Urinary bladder (tissue), 4 donors: ENCODE measurements around the gene PIP4K2B. TPM values are rescaled to one million over a fixed set of nuclear protein-coding genes. Genes with fewer than 3 reads are reported as not detected.

Experiments used
- DNase-seq: peaks from one replicate; pipeline ENCODE4 v3.0.0-alpha.2; 2015; ENCODE audit errors: extremely low spot score
- H3K27ac ChIP-seq: one replicate; pipeline ENCODE4 v1.5.1; 2013; ENCODE audit warnings: low read depth, mild to moderate bottlenecking, moderate library complexity
- H3K36me3 ChIP-seq: one replicate; pipeline ENCODE4 v1.6.1; 2013; ENCODE audit warnings: mild to moderate bottlenecking, moderate library complexity; ENCODE audit not compliant: insufficient read depth
- H3K4me1 ChIP-seq: one replicate; pipeline ENCODE4 v1.6.1; 2013; ENCODE audit warnings: mild to moderate bottlenecking, moderate library complexity; ENCODE audit not compliant: insufficient read depth
- H3K4me3 ChIP-seq: one replicate; pipeline ENCODE4 v1.5.1; 2013; ENCODE audit warnings: low read depth, low read length
- WGBS: extraction: QIAGEN DNeasy Blood & Tissue Kit; methylation state at CpG from one replicate; pipeline ENCODE4 v1.1.7; 2013; 5-methylcytosine and 5-hydroxymethylcytosine counted together
- polyA plus RNA-seq: library from polyadenylated mRNA; stranded (reverse); fragments of 200-250 nt; gene quantifications from one replicate; pipeline ENCODE4 v1.2.3, GENCODE V29; 2013
- total RNA-seq: library from RNA; depleted of rRNA; stranded (reverse); fragments of >200 nt; gene quantifications from one replicate; pipeline ENCODE4 v1.2.3, GENCODE V29; 2014
- donor health status: healthy with polysubstance abuse.
- donor health status: healthy.

Gene PIP4K2B
- total and polyA plus RNA-seq, 2 donors: 35.8 to 47.0 TPM

DNA sequence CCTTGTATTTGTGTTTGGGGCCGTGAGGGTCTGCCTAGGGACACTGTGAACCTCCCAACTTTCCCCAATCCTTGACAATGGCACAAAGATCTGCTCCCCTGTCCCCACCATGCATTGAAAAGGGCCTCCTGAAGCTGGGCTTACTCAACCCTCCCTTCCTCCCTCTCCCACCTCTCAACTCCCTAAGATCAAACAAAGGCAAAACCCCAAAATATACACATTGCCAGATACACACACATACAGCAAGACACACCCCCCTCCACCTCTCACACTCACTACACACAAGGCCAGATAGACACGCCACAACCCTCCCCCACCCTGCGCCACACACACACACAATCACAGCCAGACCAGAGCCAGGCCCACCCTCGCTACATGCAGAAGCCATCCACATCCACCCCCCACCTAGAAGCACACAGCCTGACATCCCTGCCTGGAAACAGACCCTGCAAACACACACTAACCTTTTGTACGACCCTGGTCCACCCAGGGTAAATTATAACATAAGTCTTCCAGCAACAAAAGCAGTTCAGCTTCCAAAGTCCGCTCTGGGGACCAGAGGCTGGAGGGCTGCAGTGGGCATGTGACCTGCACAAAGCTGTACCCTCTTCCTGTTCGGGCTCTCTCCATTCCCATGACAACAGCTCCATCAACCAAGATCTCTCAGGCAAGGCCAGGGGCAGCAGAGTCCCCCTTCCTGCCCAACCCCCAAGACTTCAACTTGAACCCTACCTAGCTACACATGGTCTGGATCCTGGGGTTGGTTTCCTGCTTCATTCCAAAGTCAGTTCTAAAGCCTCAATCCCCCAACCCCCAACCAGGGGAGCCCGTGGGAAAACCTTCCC is 53.1 kb downstream of the PIP4K2B start:
- H3K4me3 ChIP-seq: peak overlapping the region; percentile 67
- H3K27ac ChIP-seq: no peak overlapping the region
- DNase-seq: no peak
- WGBS: 46% methylated on average over 8 of the region's 8 CpGs
- H3K4me1 ChIP-seq: peaks cover 1% of the 10 kb centered on the region
- no peaks in the 10 kb centered on the region for H3K36me3 ChIP-seq

DNA sequence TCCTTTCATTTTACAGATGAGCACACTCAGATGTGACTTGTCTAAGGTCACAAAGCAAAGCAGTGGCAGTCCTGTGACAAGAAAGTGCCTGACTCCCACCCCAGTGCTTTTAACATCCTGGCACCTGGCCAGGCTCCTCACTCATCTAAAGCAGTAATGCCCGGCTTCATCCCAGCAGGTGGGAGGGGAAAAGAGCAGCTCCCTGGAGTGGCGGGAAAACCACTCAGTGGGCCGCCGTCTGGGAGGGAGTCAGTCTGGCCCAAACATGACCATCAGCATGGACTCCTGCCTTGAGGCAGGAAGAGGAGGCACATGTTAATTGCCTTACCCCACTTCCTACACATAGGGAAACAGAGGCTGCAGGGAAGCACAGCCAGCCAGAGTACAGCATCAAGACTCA is 53.8 kb downstream of the PIP4K2B start:
- no peak for DNase-seq
- H3K4me1 ChIP-seq: peaks cover 1% of the 10 kb centered on the region

DNA sequence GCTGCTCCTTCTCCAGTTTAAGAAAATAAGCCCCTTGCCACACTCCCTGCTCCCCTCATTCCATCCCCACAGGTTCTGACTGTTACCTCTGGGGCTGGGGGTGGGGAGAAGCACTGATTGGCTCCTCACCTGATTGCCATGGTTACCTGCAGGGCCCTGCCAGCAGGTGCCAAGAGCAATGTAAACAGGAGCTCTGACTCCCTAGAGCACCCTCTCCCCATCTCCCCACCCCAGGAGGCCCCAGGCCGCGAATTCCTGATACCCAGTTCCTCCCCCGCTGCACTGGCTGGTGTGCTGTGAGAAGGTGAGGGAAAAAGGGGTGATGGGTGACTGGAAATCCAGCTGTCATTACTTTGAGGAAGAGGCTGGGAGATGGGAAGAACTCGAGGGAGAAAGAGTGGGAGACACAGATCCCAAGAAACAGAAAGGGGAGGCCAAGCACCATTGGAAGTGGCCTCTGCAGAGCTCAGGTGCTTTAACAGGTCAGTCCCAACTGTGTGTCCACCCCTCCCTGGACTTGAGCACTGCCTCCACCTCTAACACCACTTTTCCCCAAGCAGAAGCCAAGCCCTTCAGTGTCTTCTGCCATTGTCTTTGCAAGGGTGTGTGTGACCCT is 55.7 kb downstream of the PIP4K2B start:
- H3K27ac ChIP-seq: no peak overlapping the region
- peaks cover 1% of the 10 kb centered on the region for H3K4me1 ChIP-seq
- H3K4me3 ChIP-seq: no peak overlapping the region
- H3K36me3 ChIP-seq: no peaks in the 10 kb centered on the region
- 78% methylated on average over 4 of the region's 4 CpGs for WGBS
- DNase-seq: no peak

More for the DNA sequence above, 53.8 kb downstream of the PIP4K2B start:
- Histone ChIP-seq H3K27ac (no peak overlapping the region), H3K4me3 (no peak overlapping the region), H3K36me3 (no peaks in the 10 kb centered on the region)
- WGBS: 45% methylated on average over 4 of the region's 4 CpGs

DNA sequence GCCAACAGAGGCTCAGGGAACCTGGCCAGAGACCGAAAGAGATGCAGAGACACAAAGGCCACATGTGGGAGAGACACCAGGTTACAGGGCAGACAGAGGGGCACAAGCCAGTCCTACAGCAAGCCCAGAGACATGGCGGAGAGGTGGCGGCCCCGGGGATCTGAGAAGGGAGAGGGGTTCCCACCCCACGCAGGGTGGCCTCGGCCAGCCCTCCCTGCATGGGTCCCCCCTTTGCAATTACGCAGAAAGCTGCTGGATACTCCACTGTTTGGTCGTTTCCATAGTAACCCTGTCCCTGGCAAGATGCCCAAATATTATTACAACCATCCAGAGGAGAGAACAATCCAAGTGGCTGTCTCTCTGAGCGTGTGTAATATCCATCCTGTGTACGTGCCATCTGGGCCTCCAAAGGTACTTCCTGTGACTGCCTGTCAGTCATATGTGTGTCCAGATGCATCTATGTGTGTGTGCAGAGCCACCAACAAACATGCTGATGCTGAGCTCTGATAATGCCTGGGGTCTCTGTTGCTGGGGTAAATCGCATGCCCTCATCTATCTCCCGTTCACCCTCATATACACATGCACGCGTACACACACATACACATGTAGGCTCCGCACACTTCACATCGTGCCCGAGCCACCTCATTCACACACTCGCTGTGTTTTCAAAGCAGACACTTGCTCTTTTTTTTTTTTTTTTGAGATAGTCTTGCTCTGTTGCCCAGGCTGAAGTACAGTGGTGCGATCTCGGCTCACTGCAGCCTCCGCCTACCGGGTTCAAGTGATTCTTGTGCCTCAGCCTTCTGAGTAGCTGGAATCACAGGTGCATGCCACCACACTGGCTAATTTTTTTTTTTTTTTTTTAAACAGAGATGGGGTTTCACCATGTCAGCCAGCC is 56.7 kb downstream of the PIP4K2B start:
- 27% methylated on average over 22 of the region's 22 CpGs for WGBS
- H3K27ac ChIP-seq: peak overlapping the region; percentile 80
- H3K4me3 ChIP-seq: no peak overlapping the region
- H3K36me3 ChIP-seq: no peaks in the 10 kb centered on the region
- peaks cover 1% of the 10 kb centered on the region for H3K4me1 ChIP-seq
- peak; percentile 99 for DNase-seq

DNA sequence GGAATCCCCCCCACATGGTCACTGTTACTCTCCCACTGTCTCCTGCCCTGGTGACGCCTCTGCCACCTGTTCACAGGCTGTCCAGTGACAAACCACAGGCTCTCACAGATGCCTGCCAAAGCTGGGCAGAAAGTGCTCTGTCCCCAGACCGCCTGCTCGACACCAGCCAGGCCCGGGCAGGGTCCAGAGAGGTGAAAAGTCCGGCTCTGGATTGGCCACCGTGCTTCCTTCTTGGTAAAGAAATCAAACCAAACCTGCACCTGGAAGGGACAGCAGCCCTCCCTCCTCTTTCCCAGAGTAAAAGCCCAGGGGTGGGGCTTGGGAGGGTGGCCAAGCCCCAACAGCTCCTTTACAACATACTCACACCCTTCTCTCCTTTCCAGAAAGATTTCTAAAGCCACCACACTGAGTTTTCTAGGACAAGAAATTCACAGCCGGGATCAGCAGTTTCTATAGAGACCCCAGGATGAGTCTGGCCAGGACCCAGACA is 57.4 kb downstream of the PIP4K2B start:
- Histone ChIP-seq H3K36me3 (no peaks in the 10 kb centered on the region), H3K4me3 (no peak overlapping the region), H3K4me1 (peaks cover 1% of the 10 kb centered on the region), H3K27ac (peak overlapping the region; percentile 80)
- 20% methylated on average over 7 of the region's 7 CpGs for WGBS
- DNase-seq: no peak

DNA sequence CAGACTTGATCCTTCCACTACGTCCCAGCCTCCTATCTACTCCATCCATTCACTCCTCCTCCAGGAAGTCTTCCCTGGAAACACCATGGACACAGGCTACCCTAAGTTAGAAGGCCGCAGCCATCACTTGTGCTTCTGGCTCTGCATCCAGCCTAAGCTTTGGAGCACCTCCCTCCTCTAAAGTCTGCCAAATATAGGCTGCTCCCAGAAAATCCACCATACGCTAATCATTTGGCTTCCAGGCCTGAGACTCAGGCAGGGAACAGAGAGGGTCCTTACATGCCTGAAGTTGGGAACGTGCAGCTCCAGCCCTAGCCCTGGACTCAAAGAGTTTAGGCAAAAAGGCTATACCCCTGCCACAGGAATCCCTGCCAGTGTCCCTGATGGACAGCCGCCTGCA is 57.9 kb downstream of the PIP4K2B start:
- Histone ChIP-seq H3K4me3 (no peak overlapping the region), H3K27ac (no peak overlapping the region), H3K4me1 (no peaks in the 10 kb centered on the region), H3K36me3 (no peaks in the 10 kb centered on the region)
- 49% methylated on average over 5 of the region's 5 CpGs for WGBS
- no peak for DNase-seq

DNA sequence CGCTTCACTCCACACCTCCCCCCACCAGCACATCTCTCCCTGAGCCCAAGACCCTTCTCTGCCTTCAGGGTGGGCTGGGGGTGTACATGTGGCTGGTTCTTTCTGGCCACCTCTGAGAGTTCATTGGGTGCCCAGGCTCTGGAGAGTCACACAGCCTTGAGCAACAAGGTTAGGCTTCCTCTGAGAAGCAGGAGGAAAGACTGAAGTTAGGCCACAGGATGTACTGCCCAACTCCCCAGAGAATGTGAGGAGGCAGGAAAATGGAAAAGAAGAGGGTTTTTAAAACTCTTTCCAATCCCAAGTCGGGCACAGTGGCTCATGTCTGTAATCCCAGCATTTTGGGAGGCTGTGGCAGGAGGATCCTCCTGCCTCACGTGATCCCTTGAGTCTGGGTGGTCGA is 58.5 kb downstream of the PIP4K2B start:
- DNase-seq: no peak
- Histone ChIP-seq H3K27ac (no peak overlapping the region), H3K4me1 (no peaks in the 10 kb centered on the region), H3K36me3 (no peaks in the 10 kb centered on the region), H3K4me3 (no peak overlapping the region)
- WGBS: 70% methylated on average over 4 of the region's 4 CpGs

DNA sequence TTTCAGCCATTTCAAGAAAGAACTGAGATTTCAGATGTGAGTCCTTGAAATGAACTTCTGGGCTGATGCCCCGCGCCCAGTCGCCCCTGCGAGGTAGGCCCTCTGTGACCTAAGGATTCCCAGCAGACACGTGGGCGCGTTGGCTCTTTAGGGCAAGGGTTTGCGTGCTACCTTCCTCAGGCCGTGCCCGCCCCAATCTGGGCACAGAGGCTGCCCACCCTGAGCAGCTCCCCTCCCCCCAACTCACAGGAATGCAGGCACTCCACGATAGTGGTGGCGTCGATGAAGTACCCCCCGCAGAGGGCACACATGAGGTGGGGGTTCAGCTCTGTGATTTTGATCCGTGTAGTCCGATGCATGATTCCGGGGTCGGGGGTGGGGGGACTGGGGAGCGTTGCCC is 59.3 kb downstream of the PIP4K2B start:
- WGBS: 90% methylated on average over 19 of the region's 19 CpGs
- H3K36me3 ChIP-seq: no peaks in the 10 kb centered on the region
- no peak for DNase-seq
- H3K4me3 ChIP-seq: no peak overlapping the region
- no peaks in the 10 kb centered on the region for H3K4me1 ChIP-seq
- no peak overlapping the region for H3K27ac ChIP-seq

DNA sequence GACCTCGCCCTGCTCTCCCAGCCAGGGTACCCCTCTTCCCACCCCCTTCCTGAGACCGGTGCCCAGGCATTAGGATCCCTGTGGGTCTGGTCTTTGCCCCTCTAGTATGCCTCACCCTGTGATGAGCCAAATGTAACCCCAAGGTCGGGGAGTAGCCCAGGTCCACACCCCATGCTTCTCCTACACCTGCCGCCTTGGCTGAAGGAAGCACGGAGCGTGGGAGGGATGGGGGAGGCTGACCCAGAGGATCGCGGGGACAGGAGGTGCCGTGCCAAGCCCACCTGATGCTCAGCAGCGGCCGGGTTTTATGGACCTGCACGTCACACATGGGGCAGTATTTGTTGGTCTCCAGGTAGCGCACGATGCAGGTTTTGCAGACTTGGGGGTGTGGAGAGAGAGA is 60.1 kb downstream of the PIP4K2B start:
- 88% methylated on average over 14 of the region's 14 CpGs for WGBS
- DNase-seq: no peak
- H3K4me1 ChIP-seq: no peaks in the 10 kb centered on the region
- no peak overlapping the region for H3K4me3 ChIP-seq
- H3K27ac ChIP-seq: no peak overlapping the region
- H3K36me3 ChIP-seq: no peaks in the 10 kb centered on the region

DNA sequence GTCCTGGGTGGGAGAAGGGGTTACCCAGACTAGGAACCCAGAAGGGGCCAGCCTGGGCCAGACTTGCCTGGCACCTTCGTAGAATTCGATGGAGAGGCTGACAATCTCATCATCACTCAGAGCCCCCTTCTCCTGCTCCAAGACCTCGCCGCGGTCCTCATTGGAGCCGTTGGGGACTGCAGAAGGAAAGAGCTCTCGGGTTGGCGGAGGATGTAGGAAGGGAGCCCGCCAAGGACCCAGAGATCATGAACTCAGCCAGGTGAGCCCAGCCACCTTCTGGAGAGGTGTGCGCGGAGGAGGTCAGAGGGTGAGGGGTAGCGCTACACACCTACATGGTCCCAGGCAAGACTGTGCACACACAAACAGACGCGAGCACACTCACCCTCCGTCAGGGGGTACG is 60.7 kb downstream of the PIP4K2B start:
- Histone ChIP-seq H3K27ac (no peak overlapping the region), H3K36me3 (no peaks in the 10 kb centered on the region), H3K4me3 (no peak overlapping the region), H3K4me1 (no peaks in the 10 kb centered on the region)
- DNase-seq: no peak
- 96% methylated on average over 16 of the region's 16 CpGs for WGBS

DNA sequence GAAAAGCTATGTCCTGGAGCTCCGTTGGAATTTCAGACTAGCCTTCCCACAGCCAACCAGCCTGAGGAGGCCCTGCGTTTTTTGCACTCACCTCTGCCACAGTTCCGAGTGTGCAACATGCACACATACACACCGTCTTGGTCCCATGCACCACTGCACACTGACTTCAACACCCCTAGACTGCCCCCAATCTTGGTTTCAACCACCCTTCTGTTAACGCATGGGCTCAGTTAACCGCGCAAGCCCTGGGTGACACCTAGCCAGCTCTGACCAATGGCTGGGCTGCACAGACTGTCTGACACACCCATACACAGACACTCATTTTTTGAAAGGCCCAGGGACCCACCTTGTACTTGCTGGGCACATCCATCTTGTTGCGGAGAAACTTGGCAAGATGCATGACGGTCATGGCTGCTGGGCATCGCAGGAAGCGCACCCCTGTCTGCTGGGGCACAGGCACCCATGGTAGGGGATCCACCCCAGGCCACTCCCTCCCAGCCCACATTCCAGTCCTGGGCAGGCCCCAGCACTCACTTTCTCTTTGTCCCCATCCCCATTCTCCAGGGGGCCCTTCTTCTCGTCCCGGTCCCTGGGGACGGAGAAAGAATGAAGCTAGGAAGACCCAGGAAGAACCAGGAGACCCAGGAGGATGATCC is 61.2 kb downstream of the PIP4K2B start:
- no peak overlapping the region for H3K4me3 ChIP-seq
- no peaks in the 10 kb centered on the region for H3K36me3 ChIP-seq
- no peak for DNase-seq
- H3K4me1 ChIP-seq: no peaks in the 10 kb centered on the region
- H3K27ac ChIP-seq: no peak overlapping the region
- WGBS: 89% methylated on average over 14 of the region's 14 CpGs

DNA sequence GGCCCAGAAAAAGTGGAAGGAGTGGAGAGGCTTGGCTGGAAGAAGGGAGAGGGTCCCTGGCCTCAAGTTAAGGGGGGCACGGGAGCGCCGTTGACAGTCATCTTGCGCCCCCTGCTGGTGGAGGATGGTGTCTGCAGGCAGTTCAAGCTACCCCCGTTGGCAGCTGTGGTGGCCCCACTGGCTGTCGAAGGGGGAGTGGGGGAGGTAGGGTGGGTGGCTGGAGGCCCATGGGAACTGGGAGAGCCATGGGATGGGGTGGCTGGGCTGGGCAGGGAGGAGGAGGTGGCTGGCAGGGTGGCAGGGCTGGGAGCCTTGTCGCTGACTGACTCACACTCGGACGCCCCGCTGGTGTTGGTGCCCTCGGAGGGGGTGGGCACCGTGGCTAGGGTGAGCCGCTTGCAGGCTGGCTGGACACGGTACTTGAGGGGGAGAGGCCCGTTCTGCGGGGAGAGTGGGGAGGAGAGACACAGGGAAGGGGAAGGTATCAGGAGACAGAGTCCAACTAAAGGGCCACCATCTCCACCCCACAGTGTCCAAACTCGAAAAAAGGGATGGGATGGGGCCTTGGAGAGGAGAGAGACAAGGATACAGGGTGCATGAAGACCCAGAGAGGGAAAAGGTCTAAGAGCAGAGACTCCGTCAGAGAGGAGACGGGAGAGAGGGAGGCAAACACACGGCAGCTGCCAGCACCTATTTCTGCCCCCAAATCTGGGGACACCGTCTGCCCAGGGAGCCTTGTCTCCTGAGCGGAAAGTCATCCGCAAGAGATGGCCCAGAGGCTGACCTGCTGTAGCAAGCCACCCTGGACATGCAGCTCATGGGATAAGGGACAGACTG is 64.0 kb downstream of the PIP4K2B start:
- Histone ChIP-seq H3K27ac (no peak overlapping the region), H3K4me1 (no peaks in the 10 kb centered on the region), H3K4me3 (no peak overlapping the region), H3K36me3 (no peaks in the 10 kb centered on the region)
- WGBS: 48% methylated on average over 23 of the region's 23 CpGs
- DNase-seq: no peak
